HK-2 (cell line): ENCODE data around the gene PHLDB1.
"Not testable (repeated sequence)": the region's sequence is repeated elsewhere in the genome, so short reads cannot be mapped to it uniquely, and the experiment has no call there.

Experiments used
- DNase-seq: peaks from one replicate; pipeline ENCODE4 v3.0.0-alpha.2; 2018; ENCODE audit not compliant: unreplicated experiment

Gene PHLDB1

GRCh38 chr11:118605116-118605867 is 2.1 kb upstream of the PHLDB1 start:
- DNase-seq: no peak

- DNase-seq: peak; percentile 54
Measured at GRCh38 chr11:118606157-118606843, 1.1 kb upstream of the PHLDB1 start.

DNA sequence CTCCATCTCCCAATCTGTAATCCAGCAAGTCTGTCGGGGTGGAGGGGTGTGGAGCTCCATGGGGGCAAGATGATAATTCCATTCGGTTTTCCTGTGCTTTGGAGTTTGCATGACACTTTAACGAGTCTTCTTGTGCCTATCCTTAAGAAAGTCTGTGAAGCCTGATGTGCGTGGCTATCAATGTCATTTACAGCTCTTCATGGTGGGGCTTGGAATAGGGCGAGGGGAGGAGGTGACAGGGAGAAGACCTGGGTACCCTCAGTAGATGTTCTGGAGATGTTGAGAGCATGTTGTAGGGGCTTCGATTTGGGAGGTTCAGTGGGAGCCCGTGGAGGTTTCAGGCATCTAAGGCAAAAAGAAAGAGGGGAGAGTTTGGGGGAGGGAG is 579 bp upstream of the PHLDB1 start:
- no peak for DNase-seq

GRCh38 chr11:118608360-118609227 is 1.2 kb downstream of the PHLDB1 start:
- peak; percentile 65 for DNase-seq

DNA sequence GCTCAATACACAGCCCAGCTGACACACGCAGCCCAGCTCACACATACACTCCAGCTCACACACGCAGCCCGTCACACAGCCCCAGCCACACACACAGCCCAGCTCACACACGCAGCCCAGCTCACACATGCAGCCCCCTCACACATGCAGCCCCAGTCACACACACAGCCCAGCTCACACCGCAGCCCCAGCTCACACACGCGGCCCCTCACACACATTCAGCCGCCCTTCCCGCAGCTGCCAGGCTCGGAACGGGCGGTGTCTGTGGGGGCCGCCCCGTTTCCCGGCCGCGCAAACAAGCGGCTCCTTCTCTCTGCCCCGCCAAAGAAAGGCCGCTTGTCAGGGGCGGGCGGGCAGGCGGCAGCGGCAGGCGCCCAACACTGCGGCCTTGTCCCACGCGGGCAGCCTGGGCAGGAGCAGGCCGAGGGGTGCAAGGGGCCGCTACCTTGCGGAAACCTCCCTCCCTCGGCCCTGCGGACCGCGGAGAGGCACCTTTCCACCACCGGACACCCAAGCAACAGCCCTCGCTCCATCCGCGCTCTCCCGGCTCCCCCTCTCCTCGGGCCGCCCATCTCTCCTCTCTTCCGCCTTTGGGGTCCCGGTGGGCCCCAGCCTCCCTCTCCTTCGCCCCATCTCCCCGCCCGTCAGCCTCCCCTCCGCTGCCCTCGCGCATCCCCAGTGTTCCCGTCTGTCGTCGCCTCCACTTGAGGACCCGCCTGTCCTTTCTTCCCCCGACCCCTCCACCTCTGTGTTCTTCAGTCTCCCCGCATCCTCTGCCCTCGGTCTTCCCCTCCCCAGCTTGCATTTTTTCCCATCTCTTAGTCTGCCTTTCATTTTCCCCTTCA is 2.2 kb downstream of the PHLDB1 start:
- DNase-seq: no peak

DNA sequence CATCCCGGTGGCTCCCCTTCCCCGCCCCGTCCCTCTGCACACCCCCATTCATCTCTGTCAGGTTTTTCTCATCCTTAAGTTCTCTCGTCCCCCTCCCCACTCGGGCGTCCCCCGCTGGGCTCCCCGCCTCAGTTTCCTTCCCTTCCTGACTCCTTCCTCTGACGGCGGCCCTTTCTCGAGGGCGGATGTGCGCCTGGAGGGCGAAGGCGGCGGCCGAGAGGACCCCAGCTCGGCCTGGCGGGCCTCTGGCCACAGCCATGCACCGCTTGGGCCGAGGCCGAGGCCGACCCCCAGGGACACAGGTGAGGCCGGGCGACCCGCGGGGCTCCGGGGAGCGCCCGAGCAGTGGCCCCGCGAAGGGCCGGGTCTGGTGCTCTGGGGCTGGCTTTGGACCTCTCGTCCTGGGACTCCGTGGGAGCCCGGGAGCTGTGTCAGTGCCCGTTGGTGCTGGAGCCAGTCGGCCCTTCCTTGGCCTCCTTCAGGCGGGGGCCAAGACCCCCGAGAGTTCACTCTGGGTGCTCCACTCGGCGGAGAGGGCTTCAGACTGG is 2.9 kb downstream of the PHLDB1 start:
- no peak for DNase-seq

- DNase-seq: no peak
Measured at GRCh38 chr11:118610773-118611432, 3.5 kb downstream of the PHLDB1 start.

- DNase-seq: not testable (repeated sequence)
Measured at GRCh38 chr11:118611433-118611795, 4.0 kb downstream of the PHLDB1 start.

GRCh38 chr11:118612378-118612777 is 5.0 kb downstream of the PHLDB1 start:
- DNase-seq: no peak

DNA sequence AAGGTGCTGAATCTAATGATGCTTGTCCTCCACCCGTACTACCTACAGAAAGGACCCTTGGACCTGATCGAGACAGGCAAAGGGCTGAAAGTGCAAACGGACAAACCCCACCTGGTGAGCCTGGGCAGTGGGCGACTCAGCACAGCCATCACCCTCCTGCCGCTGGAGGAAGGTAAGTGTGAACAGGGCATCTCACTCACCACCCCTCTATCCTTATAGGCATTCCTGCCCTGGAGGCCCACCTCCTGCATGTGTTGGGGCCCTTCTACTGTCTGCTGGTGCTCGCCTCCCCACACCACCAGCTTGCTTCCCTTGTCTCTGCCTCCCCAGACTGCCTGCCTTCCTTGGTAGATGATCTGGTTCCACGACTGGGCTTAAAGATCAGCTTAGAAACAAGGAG is 7.1 kb downstream of the PHLDB1 start:
- DNase-seq: no peak

DNA sequence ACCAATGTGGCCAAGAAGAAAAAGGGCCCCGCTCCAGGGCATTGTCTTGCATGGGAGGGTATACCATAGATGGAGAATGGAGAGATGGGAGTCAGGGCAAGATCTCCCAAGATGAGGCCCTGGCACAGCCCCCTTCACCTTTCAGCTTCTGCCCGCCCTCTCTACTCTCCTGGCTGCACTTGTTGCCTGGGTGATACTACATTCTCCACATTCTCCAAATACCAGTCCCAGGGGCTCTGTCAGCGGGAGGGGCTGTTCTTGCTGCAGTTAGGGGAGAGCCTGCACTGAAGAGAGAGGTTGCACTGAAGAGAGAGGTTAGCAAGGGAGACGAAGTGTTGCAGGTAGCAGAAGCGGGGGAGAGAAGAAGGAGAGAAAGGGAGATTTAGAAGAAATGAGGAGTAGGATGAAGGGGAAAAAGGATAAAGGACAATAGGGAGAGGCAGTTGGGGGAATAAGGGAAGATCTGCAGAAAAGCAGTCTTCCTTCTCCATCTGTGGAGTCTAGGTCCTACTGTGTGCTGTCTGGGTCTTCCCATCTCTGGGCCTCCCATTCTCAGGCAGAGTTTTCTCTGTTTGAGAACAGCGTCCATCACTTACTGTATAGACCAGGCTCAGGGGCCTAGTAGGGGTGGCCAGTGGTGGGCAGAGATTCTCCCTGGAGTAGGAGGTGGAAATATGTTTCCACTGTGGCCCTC is 8.0 kb downstream of the PHLDB1 start:
- peak; percentile 60 for DNase-seq

DNA sequence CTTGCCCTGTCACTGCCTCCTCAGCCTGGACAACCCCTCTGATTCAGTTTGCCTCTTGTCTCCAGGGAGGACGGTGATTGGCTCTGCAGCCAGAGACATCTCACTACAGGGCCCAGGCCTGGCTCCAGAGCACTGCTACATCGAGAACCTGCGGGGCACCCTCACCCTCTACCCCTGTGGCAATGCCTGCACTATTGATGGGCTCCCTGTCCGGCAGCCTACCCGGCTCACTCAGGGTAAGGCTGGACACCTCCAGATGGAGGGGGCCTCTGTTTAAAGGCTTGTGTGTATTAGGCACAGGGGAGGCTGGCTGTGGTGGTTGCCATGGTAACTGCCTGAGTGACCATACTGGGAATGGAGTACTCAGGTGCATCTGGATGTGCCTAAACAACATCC is 8.6 kb downstream of the PHLDB1 start:
- DNase-seq: no peak

DNA sequence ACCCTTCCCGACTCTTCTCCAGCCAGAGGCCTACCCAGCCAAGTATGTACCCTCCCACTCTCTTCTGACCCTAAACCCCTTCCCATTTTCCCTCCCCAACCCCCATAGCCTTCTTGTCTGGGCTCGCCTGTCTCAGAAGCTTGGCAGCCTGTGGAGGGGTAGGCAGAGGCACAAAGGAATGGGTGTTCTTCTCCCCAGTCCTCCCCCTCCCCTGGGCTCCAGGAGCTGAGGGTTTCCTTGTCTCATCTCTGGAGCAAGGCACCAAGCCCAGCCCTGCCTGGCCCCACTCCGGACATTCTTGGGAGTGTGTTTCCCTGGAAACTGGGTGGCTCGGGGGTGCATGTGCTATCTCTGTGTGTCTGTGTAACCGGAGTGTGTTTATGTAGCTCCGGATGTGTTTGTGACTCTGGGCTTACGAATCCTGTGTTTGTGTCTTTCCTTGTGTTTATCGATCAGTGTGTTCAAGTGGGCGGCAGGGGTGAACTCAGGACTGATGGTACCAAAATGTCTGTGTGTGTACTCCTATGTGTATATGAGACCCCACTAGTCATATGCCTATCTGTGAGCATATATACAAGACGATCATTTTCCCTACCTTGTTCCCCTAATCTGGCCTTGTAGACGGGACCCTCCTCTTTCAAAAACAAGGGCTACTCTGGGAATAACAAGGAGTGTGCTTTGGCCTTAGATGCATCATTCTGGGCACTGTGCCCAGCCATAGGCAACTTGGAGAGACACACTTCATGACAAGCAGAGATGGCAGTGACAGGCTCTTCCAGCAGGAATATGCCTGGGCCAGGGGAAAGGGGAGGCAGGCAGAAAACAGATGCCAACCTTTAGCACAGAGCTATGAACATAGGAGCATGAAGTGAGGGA is 10.9 kb downstream of the PHLDB1 start:
- DNase-seq: no peak

DNA sequence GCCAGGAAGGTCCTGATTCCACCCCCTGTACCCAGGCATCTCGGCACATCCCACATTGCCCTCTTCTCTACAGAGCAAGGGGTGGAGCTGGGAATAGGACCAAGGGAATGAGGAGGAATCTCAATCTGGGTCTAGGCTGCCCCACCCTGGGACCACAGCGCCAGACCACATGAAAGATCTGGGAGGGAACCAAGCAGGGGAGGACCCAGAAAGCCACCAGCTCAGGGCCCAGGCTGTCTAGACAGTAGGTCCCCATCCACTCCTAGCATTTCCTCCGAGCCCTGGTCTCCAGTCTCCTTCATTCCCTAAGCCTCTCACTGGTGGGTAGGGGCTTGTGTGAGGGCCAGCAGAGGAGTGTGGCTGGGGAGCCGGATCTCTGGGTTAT is 11.6 kb downstream of the PHLDB1 start:
- DNase-seq: peak; percentile 41

GRCh38 chr11:118619444-118620197 is 12.2 kb downstream of the PHLDB1 start:
- peak; percentile 66 for DNase-seq

DNA sequence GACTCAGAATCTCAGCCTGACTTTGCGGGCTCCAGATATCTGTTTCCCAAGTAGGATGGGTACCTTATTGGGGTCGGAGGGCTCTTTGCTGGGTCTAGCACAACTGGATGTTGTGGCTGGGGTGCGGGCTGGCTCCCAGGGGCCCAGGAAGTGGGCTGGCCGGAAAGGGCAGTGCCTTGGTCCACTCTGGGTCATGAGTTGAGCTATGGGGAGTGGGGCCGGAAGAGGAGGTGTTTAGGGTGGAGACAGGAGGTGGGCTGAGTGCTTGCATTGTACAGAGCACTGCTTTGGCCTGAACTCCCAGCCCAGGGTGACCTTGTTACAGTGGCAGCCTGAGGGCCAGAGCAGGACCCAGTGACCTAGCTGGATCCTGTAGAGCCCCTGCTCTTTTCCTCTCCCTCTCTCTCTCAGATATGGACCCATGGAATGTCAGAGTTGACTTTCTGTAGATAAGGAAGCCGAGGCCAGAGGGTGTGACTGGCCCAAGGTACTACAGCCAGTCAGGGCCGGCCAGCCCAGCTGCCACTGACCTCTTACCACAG is 13.2 kb downstream of the PHLDB1 start:
- DNase-seq: peak; percentile 69

DNA sequence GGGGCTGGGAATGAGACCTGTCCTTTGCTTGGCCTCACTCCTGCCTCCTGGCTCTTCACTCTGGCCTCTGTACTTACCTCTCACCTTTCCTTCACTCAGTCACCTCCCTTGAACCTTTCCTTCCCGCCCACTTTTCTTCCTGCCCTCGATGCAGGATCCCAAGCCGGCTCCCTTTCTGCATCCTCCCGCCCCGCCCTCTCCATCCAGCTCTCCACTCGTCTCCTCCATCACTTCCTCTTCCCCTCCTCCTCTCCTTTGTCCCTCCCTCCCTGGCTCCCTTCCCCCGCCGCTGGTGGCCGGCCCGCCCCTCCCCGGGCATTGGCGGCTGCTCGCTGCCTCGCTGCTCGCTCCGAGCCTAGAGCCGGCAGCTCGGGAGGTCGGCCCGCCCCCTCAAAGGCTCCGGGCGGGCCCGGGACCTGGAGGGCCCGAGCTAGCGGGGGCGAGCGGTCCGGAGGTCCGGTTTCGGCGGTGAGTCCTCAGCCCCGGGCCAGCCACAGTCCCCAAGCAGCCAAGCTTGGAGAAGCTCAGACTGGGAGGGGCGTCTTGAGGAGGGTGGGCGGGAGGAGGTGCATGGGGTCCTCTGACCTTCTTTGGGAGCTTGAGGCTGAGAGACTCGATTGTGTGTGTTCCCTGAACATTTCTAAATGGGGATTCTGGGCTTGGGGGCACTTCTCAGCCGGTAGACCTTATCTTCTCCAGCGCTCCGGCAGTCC is 13.8 kb downstream of the PHLDB1 start:
- DNase-seq: peak; percentile 85
